Urinary bladder (tissue), 4 donors: Measurements from ENCODE around the gene TNFRSF4. TPM values are rescaled to one million over a fixed set of nuclear protein-coding genes. Genes with fewer than 3 reads are reported as not detected.

ENCODE experiments used
- DNase-seq: peaks from one replicate; pipeline ENCODE4 v3.0.0-alpha.2; 2015; ENCODE audit errors: extremely low spot score
- H3K27ac ChIP-seq: one replicate; pipeline ENCODE4 v1.5.1; 2013; ENCODE audit warnings: low read depth, mild to moderate bottlenecking, moderate library complexity
- H3K36me3 ChIP-seq: one replicate; pipeline ENCODE4 v1.6.1; 2013; ENCODE audit warnings: mild to moderate bottlenecking, moderate library complexity; ENCODE audit not compliant: insufficient read depth
- H3K4me1 ChIP-seq: one replicate; pipeline ENCODE4 v1.6.1; 2013; ENCODE audit warnings: mild to moderate bottlenecking, moderate library complexity; ENCODE audit not compliant: insufficient read depth
- H3K4me3 ChIP-seq: one replicate; pipeline ENCODE4 v1.5.1; 2013; ENCODE audit warnings: low read depth, low read length
- WGBS: extraction: QIAGEN DNeasy Blood & Tissue Kit; methylation state at CpG from one replicate; pipeline ENCODE4 v1.1.7; 2013; 5-methylcytosine and 5-hydroxymethylcytosine counted together
- polyA plus RNA-seq: library from polyadenylated mRNA; stranded (reverse); fragments of 200-250 nt; gene quantifications from one replicate; pipeline ENCODE4 v1.2.3, GENCODE V29; 2013
- total RNA-seq: library from RNA; depleted of rRNA; stranded (reverse); fragments of >200 nt; gene quantifications from one replicate; pipeline ENCODE4 v1.2.3, GENCODE V29; 2014
- donor health status: healthy with polysubstance abuse.
- donor health status: healthy.

Gene TNFRSF4
- total and polyA plus RNA-seq, 2 donors = 0.48 to 2.2 TPM

DNA sequence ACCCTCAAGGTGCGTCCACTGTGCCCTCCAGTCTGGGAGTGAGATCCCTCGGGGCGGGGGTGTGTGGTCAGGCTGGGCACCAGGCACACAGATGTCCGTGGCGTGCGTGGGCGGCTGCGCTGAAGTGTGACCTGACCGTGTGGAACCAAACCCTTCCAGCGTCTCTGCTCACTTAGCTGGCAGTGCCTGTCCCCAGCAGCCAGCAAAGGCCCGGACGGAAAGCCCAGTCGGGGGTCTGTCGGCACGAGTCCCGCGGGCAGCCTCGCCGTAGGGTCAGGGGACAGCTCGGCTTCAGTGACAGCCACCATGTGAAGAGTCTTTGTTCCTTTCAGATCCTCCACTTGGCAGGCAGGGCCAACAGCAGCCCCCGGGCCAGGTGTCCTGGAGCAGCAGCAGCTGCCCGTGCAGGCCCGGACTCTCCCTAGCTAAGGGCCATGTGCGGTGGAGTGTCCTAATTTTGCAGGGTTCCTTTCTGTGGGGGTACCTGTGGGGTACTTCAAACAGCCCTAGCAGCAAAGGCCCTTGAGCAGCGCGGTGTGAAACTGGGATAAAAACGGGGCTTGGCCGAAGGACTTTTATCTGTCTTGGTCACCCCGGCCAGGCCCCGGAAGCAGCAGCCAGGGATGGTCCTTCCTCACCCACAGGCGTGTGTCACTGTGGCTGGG, 28.7 kb downstream of the TNFRSF4 start:
- Histone ChIP-seq H3K4me3 (no peak overlapping the region), H3K4me1 (no peaks in the 10 kb centered on the region), H3K36me3 (no peaks in the 10 kb centered on the region), H3K27ac (no peak overlapping the region)
- WGBS = 77% methylated on average over 31 of the region's 31 CpGs
- no peak for DNase-seq

DNA sequence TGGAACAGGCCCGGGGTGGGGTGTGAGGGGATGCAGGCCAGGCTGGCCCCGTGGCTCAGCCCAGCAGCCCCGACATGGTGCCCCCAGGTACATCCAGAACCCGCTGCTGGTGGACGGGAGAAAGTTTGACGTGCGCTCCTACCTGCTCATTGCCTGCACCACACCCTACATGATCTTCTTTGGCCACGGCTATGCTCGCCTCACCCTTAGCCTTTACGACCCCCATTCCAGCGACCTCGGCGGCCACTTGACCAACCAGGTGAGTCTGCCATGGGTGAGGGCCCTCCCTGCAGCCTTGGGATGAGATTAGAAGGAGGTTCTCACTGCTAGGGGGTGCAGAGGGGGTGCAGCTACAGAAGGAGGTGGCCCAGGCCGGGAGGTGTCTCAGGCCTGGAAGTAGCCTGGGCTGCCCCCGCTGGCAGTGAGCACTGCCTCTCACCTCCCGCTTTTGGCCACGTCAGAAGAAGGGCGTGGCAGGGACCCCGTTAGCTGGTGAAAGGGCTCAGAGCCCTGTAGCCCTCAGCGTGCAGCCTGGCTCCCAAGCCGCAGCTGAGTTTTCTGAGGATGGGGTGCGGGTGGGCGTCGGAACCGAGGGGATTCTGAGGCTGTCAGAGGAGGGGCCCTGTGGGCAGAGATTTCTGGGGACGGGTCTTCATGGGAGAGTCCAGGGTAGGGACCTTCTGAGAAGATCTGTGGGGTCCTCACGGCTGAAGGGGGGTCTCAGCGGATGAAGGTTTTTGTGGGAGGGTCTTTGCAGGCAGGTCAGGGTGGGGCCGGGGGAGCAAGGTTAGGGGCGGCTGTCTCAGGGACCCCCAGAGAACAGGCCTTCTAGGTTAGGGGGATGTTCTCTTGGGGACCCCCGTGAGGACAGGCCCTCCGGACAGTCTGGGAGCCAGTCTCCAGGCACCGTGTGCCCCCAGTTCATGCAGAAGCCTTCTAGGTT, 29.8 kb downstream of the TNFRSF4 start:
- no peaks in the 10 kb centered on the region for H3K36me3 ChIP-seq
- no peak overlapping the region for H3K4me3 ChIP-seq
- 78% methylated on average over 32 of the region's 33 CpGs for WGBS
- no peak overlapping the region for H3K27ac ChIP-seq
- DNase-seq = no peak
- H3K4me1 ChIP-seq = no peaks in the 10 kb centered on the region

DNA sequence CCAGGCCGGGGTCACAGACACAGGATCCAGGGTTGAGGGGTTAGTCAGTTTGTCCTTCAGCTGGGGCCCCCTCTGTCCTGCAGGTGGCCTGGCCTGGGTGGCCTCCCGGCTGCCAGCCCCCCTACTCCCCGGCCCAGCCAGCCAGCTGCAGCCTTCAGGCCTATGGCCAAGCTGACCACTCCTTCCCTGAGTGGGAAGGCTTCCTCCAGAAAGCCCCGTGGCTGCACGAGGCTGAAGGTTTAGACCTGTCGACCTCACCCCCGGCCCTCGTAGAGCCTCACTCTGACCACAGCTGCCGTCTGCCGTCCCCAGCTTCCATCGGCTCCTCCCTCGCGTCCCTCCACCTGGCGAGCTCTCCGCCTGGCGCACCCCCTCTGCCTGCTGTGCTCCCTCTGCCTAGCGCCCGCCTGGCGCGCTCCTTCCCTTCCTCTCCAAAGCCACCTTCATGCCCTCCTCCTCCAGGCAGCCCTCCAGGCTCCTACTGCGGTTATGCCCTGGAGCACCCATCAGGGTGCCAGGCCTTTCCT, 30.7 kb downstream of the TNFRSF4 start:
- Histone ChIP-seq H3K36me3 (no peaks in the 10 kb centered on the region), H3K4me3 (no peak overlapping the region), H3K27ac (no peak overlapping the region), H3K4me1 (no peaks in the 10 kb centered on the region)
- WGBS = 71% methylated on average over 21 of the region's 21 CpGs
- no peak for DNase-seq

DNA sequence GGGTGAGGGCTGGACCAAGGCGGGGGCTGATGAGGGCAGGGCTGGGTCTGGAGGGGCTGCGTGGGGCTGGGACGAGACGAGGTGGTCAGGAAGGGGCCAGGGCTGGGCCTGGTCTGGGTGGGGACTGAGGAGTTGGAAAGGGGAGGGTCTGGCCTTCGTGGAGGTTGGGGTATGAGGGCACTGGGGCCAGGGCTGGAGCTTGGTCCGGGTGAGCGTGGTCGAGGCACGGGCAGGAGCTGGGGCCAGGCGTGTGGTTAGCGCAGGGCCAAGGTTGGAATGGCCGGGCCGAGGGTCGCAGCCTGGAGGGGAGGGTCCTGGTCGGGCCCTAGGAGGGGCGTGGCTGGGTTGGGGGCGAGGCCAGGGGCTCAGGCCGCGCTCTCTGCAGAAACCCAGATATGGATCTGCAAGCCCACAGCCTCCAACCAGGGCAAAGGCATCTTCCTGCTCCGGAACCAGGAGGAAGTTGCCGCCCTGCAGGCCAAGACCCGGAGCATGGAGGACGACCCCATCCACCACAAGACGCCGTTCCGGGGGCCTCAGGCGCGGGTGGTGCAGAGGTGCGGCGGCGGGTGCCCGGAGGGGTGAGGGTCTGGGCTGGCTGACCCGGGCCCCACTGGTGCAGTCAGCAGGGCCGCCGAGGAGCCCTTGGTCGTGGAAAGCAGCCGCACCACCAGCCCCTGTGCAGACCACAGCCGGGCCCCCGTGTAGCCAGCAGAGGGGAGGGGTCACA, 31.3 kb downstream of the TNFRSF4 start:
- WGBS = 62% methylated on average over 39 of the region's 39 CpGs
- Histone ChIP-seq H3K36me3 (no peaks in the 10 kb centered on the region), H3K4me1 (no peaks in the 10 kb centered on the region), H3K4me3 (no peak overlapping the region), H3K27ac (no peak overlapping the region)
- DNase-seq = no peak

DNA sequence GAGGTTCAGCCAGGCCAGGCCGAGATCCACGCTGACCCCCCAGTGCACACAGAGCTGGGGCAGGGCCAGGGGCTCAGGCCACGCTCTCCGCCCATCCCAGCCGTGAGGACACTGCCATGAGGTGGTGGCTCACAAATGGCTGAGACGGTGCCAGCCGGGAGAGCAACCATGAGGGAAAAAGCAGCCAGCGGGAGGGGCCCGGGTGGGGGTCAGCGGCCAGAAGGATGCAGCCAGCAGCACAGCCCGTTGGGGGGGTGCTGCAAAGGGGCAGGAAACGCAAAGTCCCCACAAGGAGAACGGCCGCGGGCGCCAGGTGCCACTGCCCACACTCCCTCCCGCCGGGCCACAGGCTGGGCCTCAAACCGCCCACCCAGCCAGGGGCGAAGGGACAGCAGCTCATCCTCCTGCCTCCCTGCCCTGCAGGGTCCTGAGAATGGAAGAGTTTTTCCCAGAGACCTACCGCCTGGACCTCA, 32.0 kb downstream of the TNFRSF4 start:
- 82% methylated on average over 21 of the region's 21 CpGs for WGBS
- no peaks in the 10 kb centered on the region for H3K36me3 ChIP-seq

DNA sequence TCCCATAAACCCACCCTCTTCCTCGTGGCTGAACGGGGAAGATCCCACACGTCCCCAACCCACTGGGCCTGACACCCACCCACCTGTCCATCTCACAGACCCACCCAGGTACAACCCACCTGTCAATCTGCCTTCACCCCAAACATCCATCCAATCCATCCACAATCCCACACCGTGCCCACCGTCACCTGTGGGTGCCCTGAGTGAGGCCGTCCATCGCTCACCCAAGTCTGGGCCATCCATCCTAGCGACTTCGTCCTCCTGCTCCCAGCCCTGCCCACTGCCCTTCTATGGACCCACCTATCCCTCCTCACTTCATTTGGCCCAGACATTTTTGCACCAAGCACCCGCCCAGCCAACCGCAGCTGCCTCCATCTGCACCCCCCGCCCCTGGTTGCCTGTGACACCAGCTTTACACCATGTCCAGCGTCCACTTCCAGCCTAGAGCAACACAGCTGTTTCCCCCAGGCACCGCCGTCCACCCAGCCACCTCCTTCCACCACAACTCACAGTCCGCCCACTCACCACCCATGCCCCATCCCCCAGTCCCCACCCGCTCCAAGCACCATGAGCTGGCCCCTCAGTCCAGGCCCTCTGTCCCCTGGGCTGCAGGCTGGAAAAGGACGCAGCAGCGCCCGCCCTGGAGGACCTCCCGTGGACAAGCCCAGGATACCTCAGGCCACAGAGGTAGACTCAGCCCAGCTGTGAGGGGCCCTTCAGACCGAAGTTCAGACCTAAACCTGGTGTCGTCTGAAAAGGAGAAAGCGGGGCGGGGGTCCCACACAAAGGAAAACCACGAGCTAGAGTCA, 32.6 kb downstream of the TNFRSF4 start:
- 88% methylated on average over 26 of the region's 26 CpGs for WGBS
- H3K4me3 ChIP-seq = no peak overlapping the region
- DNase-seq = no peak

More for the DNA sequence above, 32.0 kb downstream of the TNFRSF4 start:
- H3K4me3 ChIP-seq = no peak overlapping the region
- no peak overlapping the region for H3K27ac ChIP-seq
- no peak for DNase-seq
- H3K4me1 ChIP-seq = no peaks in the 10 kb centered on the region

DNA sequence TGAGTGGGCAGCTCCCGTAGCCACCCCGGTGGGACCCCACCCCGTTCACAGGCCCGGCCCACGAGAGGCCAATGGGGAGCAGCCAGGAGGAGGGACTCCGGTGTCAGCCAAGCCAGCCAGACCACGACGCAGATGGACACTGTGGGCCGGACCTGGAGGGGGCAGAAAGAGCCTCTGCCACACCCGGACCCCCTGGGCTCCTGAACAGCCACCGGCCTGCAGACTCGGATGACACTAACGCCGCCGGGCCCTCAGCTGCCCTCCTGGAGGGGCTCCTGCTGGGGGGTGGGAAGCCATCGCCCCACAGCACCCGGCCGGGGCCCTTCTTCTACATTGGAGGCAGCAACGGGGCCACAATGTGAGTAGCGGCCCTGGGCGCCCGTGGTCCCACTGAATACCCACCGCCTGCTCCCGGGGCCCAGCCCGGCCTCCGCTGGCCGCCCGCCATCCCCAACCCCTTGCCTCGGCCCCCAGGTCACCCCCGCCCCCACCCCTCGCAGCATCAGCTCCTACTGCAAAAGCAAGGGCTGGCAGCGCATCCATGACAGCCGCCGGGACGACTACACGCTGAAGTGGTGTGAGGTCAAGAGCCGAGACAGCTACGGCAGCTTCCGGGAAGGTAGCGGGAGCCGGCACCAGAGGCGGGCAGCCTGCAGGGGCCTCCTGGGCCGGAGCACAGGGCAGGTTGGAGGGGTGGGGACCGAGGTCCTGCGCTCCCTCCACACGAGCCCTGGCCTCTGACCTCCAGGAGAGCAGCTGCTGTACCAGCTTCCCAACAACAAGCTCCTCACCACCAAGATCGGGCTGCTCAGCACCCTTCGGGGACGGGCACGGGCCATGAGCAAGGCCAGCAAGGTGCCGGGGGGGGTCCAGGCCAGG, 33.7 kb downstream of the TNFRSF4 start:
- H3K4me3 ChIP-seq = no peak overlapping the region
- H3K27ac ChIP-seq = no peak overlapping the region
- no peaks in the 10 kb centered on the region for H3K4me1 ChIP-seq
- WGBS = 73% methylated on average over 51 of the region's 51 CpGs
- no peaks in the 10 kb centered on the region for H3K36me3 ChIP-seq
- DNase-seq = no peak

More for the DNA sequence above, 32.6 kb downstream of the TNFRSF4 start:
- Histone ChIP-seq H3K36me3 (no peaks in the 10 kb centered on the region), H3K4me1 (no peaks in the 10 kb centered on the region), H3K27ac (no peak overlapping the region)

DNA sequence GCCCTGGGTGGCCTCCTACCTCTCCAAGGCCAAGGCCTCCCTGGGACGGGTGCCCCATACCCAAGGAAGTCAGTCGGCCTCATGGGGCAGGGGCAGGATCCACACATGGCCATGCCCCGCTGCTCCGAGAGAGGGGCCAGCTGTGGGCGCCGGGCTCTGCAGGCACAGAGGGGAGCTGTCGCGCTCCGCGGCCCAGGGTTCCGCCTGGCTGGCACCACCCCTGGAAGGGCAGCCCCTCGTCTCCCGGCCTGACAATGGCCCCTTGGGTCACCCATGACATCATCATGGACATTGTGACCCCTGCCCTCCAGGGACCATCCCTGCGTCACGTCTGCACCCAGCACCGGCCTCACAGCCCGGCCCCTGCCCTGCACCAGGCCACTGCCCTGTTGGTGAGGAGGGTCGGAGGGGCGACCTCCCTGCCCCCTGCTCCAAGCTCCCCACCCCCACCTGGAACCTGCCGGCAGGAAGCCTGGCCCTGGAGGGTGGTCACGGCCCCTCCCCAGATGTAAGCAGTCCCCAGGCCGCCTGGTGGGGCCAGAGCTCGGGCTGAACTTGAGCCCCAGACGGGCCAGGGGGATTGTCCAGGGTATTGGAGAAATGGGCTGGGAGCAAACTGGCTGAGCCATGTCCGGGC, 34.5 kb downstream of the TNFRSF4 start:
- no peak overlapping the region for H3K4me3 ChIP-seq
- WGBS = 80% methylated on average over 25 of the region's 25 CpGs
- no peaks in the 10 kb centered on the region for H3K36me3 ChIP-seq
- no peak for DNase-seq
- H3K27ac ChIP-seq = no peak overlapping the region
- no peaks in the 10 kb centered on the region for H3K4me1 ChIP-seq

DNA sequence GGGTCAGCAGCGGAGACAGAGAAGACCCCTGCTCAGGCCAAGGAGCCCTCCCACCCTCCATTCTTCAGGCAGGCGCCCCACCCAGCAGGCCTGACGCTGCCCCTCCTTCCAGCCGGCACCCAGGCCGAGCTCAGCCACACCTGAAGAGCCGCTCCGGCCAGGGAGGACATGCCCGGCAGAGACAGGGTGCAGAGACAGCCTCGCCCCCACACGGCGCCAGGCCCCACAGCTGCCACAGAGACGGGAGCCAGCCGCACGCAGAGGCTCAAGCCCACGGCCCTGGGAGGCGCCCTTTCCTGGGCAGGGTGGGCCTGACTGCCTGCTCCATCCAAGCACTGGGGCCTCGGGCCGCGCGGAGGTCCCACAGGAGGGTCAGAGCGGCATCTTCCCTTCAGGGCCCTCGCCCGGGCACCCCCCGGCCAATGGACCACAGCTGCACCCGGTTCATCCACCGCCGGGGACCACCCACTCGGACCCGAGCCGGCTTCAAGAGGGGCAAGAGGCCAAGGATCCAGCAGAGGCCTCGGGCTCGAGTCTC, 35.1 kb downstream of the TNFRSF4 start:
- no peak for DNase-seq
- WGBS = 82% methylated on average over 32 of the region's 32 CpGs
- Histone ChIP-seq H3K4me1 (no peaks in the 10 kb centered on the region), H3K4me3 (no peak overlapping the region), H3K27ac (no peak overlapping the region), H3K36me3 (no peaks in the 10 kb centered on the region)

DNA sequence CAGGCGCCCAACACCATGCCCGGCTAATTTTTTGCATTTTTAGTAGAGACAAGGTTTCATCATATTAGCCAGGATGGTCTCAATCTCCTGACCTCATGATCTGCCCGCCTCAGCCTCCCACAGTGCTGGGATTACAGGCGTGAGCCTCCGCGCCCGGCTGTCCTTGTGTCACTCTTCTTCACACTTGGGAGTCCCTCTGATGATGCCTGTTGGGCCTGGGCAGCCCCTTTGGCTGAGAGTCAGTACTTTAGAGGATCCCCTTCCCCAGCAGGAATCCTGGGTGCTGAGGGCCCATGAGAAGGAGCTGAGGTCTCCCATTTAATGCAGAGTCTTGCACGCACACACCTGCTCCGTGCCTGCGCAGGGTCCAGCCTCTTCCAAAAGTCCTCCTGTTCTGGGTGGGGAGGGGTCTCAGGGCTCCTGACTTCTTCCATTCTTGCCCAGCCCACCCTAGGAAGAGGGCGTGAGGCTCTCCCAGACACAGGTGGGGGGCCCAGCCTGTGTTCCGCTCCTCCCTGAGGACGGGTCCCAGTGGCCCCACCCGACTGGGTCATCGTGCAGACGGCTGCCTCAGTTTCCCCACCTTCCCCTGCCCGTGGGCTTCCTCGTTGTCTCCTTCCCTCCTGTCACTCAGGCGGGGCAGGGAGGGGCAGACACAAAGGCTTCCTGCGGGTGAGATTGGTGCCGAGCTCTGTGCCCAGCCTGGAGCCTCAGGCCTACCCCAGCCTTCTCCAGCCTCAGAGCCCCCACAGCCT, 36.3 kb downstream of the TNFRSF4 start:
- 81% methylated on average over 21 of the region's 21 CpGs for WGBS
- Histone ChIP-seq H3K4me3 (no peak overlapping the region), H3K4me1 (no peaks in the 10 kb centered on the region), H3K27ac (no peak overlapping the region), H3K36me3 (no peaks in the 10 kb centered on the region)
- no peak for DNase-seq

DNA sequence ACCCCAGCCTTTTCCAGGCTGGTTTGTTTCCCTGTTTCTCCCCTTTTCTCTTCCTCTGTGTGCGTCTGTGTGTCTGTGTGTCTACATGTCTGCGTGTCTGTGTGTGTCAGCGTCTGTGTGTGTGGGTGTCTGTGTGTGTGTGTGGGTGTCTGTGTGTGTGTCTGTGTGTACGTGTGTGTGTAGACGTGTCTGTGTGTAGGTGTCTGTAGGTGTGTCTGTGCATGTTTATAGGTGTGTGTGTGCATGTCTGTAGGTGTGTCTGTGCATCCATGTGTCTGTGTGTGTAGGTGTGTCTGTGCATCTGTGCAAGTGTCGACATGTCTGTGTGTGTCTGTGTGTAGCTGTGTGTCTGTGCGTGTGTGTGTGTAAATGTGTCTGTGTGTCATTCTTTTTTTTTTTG, 37.0 kb downstream of the TNFRSF4 start:
- Histone ChIP-seq H3K4me1 (no peaks in the 10 kb centered on the region), H3K27ac (no peak overlapping the region), H3K4me3 (no peak overlapping the region), H3K36me3 (no peaks in the 10 kb centered on the region)
- WGBS = 71% methylated on average over 7 of the region's 7 CpGs
- no peak for DNase-seq
